Measurements from ENCODE around the gene STX10.

The STX10 gene

DNA sequence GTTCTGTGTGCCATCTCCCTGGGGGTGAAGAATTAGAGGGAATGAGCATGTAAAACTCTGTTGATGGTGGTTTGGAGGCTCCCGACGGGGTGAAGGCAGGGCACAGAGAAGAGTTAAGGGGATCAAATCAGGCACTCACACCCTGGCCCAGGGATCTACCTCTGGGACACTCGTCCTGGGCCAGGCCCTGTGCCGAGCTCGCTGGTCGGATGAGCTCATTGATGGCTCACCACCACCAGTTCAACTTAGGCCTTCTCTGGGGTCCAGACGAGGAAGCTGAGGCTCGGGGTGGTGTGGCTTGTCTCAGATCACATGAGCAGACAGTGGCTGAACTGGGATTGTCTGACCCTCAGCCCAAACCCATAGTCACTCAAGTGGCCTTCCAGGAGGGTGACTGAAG, 30.5 kb downstream of the STX10 start:
- no peak for DNase-seq (ENCODE audit: low read depth in 2 of 2)

DNA sequence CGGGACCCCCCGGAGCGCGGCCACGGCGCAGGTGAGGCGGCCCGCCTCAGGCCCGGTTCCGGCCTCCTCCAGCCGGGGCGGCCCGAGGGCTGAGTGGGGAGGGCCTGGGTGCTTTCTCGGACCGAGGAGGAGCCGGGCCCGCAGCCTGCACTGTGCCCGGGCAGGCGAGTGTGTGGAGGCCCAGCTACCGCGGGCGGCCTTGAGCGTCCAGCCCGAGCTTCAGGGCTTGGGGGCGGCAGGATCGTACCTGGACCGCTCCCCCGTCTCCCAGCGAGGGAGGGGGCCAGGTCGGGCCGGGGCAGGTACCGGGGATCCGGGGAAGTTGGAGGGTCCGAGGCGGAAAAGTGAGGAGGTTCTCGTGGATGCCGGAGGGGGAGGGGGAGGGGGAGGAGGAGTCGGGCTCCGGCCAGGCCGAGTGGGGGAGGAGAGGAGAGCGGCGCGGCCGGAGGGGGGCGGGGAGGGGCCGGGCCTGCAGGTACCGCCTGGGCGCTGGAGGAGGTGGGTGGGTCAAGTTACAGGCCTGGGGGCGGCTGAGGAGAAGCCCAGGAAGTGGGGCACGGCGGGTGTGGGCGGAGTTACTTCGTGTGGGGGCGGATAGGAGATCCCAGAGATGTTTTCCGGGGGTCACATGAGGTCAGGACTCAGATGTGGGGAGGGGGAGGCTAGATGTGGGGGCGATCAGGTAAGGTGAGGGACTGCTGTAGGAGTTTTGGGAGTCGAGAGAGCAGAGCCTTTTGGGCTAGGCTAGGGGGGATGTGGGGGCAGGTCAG, 31.6 kb downstream of the STX10 start:
- peak in 1 of 2 donors; percentile 46 for DNase-seq (ENCODE audit: low read depth in 2 of 2)

DNA sequence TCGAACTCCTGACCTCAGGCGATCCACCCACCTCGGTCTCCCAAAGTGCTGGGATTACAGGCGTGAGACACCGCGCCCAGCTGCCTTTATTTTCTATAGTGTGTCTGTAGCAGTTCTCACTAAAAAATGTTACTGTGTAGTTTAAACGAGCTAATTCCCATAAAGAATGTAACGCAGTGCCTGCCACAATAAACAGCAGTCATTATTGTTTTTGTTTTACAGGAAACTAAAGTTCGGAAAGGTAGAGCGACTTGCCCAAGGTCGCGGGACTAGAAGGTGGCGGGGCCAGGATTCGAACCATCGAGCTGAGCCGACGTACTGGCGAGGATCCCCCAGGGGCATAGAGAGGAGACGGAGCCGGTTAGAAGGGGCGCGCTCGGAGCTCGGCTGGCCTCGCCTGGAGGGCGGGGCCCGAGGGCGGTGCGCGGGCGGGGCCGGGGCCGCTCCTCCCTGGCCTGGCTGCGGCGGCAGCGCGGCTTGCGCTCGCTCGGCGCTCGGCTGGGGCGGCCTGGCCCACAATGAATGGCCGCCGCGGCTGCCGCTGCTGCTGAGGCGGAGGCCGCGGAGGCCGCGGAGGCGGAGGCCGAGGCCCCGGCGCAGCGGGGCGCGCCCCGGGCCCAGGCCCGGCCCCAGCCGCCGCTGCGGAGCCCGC, 32.3 kb downstream of the STX10 start, which contains the start of gene NACC1:
Gene NACC1, plus strand, starts transcription at position 493 of the 652 bp plus-strand sequence. CDS start 16,944 bp downstream, outside the sequence.
- peak; percentile 73 to 81 for DNase-seq (ENCODE audit: low read depth in 2 of 2)

DNA sequence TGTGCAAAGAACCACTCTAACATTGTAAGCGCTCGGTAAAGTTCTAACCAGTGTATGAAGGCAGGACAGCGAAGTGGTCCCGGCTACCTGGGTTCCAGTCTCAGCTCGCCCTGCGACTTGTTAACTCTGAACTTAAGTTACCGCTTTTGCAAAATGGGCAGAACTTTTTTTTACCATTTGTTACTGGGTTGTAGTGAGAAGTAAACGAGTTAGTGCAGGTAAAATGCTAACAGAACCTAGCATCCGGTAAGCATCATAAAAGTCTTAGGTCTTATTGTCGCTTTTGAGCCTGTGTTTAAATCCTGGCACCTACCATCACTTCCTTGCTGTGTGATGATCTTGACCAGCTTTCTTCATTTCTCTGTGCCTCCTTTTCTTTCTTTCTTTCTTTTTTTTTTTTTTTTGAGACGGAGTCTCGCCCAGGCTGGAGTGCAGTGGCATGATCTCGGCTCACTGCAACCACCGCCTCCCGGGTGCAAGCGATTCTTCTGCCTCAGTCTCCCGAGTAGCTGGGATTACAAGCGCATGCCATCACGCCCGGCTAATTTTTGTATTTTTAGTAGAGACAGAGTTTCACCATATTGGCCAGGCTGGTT, 32.9 kb downstream of the STX10 start:
- DNase-seq (ENCODE audit: low read depth in 2 of 2) = no peak

DNA sequence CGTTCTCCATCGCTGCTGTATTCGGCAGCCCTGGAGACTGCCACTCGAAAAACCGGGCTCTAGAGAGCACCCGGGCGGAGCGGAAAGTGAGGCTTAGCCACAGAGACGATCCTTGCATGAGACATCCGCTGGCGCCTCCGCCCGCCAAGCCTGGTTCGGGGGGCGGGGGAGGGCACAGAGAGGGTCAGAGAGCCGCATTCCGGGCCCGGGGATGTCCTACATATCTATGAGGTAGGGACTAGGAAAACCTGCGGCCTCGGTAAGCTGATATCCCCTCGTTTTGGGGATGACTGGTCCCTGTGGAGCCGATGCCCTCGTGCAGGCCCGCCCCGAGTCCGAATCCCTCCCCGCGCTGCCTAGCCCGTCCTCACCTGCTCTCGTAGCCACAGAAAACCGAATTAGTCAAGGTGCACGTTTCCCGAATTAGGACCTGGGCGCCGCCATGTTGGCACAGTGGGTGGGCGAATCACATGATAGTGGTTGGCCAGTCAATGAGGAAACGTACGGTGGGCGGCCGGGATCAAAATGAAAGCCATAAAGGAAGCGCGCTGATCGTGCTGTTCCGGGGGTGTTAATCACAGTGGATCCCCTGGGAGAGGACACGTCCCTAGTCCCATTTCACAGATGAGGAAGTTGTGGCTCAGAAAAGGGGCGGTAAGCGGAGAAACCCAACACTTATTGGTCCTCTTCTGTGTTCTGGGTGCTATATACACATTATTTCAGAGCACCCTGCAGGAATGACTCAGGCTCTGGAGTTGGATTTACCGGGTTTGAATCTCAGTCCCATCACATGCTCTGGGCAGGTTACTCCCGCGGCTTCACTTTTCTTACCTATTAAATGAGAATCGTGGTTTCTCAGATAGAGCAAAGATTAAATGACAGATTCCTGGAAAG, 33.6 kb downstream of the STX10 start, which contains the start of gene TRMT1:
Gene TRMT1, minus strand, starts transcription at position 459 of the 894 bp plus-strand sequence. Its CDS starts 341 bp downstream, at position 118.
- DNase-seq (ENCODE audit: low read depth in 2 of 2) = peak; percentile 77 to 90

DNA sequence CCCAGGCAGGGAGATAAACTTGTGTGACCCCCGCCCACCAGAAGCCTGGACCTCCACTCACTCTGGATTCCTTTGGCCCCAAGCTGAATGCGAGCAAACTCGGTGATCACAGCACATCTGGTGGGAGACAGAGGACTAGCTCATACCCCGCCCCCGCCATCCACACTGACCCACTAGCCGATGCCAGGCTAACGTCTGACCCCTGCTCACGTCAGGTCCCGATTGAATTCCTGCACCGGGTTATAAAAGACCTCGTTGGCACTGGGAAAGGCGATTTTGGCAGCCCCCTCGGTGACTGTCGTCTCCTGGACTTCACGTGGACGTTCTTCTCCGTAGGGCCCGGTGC, 34.3 kb downstream of the STX10 start:
- DNase-seq (ENCODE audit: low read depth in 2 of 2) = no peak

DNA sequence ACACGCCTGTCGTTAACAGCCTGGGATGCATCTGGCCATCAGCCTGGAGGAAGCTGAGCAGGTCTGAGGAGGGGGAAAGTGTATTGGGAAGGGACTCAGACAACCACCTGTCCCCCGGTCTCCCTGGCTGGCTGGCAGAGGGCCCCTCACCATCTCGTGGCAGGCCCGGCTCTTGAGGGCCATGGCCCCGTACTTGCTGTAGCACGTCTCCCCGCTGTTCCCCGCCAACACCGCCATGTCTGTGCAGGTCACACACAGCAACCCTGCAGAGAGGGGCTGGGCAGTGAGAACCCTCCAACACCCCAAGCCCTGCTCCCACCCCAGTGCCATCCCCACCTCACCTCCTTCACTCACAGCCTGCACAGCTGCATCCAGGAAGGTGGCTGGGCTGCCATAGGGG, 37.6 kb downstream of the STX10 start:
- no peak for DNase-seq (ENCODE audit: low read depth in 2 of 2)

DNA sequence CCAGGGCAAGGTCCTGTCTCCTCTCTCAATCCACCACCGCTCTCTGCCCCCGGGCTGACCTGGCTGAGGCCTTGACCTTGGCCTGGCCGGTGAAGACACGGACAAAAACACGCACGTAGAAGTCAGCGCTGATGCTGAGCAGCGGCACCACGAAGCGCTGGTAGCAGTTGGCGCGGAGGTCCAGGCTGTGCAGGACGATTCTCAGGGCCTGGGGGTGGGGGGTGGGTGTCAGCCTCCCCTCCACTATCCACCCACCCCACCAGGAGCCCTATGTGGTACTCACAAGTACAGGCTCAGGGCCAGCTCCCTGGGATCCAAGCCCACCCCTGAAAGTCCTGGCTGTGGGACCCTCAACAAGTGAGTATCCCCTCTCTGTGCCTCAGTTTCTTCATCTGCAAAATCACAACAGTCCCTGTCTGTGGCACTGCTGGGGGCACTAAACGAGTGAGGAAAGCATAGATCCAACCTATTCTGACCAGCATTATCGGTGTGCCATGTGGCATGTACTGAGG, 40.0 kb downstream of the STX10 start:
- no peak for DNase-seq (ENCODE audit: low read depth in 2 of 2)

DNA sequence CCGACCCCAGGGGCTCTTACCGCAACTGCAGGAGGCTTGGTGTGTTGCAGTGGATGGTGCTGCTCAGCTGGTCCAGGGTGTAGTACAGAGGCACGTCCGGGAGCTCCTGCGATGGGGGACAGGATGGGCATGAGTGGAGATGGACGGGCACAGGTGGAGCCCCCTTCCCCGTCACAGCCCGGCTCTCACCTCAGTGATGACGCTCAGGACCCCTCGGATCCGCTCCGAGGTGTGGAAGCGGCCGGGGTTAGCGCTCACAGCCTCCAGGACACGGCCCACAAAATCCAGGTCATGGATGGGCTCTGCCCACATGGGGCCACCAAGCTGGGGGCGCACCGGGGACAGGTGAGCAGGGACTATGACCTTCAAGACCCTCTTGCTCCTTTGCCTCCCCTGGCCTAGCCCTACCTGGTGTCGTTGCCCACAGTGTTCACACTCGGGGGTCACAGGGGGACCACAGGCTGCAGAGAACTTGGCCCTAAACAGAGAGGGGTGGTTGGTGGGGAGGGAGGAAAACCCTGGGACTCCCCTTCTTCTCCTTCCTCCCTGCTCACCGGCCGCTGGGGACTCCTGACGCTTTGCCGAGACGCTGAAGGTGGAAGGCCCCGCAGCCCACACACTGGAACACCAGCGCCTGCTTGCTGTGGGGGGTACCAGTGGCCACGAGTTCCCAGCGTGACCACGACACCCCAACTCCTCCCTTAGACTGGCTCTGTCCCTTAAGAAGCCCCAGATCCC, 40.6 kb downstream of the STX10 start:
- no peak for DNase-seq (ENCODE audit: low read depth in 2 of 2)

DNA sequence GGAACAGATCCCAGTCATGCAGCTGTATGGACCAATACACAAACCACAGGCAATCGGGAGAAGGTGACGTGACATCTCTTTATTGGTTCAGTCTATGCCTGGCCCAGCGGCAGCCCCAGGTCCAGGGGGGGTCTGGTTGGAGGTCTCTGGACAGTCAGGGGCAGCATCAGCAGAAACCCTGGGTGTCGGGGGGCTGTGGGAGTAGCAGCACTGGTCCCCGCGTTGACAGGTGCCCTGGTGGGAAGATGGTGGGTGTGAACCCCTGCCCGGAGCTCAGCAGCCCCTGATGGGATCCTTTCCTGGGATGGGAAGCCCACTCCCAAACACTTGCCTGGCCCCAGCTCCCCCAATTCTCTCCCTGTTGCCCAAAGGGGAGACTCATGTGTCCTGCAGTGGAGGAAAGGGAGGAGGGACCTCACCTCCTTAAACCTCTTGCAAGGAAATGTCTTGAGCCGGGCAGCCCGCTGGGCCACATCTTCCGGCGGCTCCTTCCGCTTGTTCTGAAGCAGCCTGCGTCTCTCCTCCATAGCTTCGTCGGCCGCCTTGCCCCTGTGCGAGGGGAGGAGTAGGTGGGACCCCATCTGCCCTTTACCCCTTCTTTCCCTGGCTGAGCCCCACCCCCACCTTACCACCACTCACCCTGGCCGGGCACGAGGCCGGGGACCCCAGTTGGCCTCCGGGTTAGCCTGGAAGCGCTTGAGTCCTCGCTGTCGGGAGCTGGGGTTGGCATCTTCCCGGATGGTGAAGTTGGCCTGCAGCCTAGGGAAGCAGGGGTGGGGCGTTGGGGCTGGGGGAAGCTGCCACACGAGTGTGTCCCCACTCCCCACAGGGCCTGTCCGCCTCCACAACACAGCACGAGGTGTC, 45.1 kb downstream of the STX10 start:
- no peak for DNase-seq (ENCODE audit: low read depth in 2 of 2)

DNA sequence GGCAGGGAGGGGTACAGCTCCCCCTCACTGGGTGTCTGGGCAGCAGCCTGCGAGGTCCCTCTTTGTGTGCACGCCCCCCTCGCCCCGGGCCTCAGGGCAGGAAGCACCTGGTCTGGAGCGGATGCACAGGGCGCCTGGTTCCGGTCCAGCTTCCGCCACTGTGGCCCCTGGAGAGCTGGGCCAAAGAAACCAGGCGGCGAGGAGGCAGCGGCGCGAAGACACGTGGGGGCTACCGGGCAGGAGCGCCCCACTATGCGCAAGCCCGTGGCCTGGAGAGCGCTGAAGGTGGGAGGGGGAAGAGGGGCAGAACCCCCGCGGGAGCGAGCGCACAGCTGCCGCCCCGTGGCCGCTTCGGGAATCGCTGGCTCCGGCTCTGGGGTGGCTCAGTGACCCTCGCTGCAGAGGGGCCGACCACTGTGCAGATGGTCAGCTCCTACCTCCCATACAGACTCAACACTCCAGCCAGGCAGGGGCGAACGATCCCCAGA, 45.8 kb downstream of the STX10 start:
- no peak for DNase-seq (ENCODE audit: low read depth in 2 of 2)

DNA sequence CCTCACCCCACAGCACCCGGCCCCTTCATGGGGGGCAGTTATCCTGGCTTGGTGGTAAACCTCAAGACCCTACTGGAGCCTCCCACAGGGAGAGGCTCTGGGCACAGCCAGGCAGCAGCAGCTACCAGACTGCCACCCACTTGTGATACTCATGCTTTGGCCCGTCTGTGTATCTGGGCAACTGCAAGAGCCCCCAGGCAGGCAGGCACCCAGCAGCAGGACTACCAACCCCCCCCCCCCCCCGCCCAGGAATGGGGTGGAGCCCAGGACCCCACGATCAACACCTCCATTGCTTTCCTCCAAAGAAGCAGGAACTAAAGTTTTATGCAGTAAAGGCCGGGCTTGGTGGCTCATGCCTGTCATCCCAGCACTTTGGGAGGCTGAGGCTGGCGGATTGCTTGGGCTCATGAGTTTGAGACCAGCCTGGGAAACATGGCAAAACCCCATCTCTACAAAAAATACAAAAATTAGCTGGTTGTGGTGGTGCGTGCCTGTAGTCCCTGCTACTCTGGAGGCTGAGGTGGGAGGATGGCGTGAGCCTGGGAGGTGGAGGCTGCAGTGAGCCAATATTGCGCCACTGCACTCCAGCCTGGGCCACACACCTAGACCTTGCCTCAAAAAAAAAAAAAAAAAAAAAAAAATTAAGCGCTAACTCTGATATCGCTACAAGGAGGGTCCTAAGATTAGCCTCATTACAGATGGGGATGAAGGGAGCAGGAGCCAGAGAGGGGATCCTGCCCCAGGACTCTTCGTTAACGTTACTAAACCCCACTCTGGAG, 46.4 kb downstream of the STX10 start:
- DNase-seq (ENCODE audit: low read depth in 2 of 2) = no peak

DNA sequence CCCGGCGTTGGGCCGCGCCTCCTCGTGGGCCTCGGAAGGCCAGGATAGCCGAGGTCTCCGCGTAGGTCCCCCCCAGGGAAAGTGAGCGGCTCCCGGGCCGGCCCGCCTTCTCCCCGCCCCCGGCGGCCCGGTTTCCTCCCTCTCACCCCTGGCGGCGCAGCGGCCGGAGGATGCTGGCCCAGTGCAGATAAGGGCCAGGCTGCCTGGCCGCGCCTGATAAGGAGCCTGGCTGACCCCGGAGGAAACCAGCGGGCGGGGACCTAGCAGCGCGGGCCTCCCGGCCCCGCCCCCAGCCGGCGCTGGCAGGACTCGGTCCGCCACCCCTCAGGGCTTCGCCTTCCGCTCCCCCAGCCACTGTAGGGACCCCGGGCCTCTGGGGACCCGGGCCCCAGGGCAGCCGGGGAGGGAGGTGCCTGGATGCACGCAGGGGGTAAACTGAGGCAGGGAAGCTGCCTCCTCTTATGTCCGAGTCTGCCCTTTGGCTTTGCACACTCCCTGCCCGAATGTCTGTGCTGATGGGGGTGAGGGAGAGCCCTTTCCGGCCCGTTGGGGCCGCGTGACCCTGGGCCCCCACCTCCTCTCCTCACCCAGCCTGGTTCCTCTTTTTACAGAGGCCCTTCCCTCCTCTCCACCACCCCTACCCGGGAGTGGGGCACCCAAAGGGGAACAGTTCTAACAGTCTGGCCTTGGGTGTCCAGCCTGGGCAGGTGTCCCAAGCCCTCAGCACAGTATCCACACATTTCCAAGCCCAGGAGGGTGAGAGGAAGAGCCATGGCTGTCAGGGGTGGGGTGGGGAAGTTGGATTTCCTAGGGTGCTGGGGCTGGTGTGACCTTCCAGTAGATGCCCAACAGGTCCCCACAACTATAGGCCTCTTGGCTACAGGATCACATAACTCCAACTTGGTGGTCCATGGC, 47.3 kb downstream of the STX10 start, which contains the start of gene LYL1:
Gene LYL1, minus strand, starts transcription at position 193 of the 915 bp plus-strand sequence. CDS start 1,687 bp downstream, outside the sequence.
- no peak for DNase-seq (ENCODE audit: low read depth in 2 of 2)

DNA sequence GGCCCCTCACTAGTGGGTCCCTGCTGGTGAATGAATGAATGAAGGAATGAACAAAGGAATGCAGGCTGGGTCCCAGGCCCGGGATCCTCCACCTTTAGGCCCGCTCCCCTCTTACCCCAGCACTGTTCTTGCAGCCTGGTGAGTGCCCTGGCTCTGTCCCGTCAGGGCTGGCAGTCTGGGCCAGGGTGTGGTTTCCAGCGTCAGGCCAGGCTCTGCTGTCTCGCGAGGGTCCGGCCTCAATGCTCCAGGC, 47.8 kb downstream of the STX10 start:
- DNase-seq (ENCODE audit: low read depth in 2 of 2) = no peak

DNA sequence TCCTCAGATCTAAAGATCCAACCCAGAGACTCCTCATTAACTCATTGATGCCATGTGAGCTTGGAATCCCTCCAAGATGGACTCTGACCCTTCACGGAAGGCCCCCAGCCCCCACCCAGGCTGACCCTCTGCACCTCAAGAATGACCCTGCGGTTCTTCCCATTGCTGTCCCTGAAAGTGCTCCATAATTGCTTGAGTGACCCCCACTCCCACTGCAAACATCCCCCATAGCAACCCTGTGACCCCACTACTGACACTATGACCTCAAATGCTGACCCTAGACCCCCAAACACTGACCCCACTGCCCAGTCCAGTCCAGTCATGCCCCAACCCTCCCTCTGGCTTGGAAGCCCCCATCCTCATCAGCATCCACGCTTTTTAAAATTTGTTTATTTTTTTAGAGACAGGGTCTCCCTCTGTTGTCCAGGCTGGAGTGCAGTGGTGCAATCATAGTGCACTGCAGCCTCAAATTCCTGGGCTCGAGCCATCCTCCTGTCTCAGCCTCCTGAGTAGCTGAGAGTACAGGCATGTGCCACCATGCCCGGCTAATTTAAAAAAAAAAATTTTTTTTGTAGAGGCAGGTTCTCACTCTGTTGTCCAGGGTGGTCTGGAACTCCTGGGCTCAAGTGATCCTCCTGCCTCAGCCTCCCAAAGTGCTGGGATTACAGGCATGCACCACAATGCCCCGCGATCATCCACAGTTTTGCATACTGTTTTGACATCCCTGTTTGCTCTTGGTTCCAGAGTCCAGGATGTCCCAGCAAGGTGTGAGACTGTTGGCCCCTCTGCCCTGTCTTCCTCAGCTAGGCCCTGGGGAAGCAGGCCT, 48.4 kb downstream of the STX10 start:
- DNase-seq (ENCODE audit: low read depth in 2 of 2) = no peak

DNA sequence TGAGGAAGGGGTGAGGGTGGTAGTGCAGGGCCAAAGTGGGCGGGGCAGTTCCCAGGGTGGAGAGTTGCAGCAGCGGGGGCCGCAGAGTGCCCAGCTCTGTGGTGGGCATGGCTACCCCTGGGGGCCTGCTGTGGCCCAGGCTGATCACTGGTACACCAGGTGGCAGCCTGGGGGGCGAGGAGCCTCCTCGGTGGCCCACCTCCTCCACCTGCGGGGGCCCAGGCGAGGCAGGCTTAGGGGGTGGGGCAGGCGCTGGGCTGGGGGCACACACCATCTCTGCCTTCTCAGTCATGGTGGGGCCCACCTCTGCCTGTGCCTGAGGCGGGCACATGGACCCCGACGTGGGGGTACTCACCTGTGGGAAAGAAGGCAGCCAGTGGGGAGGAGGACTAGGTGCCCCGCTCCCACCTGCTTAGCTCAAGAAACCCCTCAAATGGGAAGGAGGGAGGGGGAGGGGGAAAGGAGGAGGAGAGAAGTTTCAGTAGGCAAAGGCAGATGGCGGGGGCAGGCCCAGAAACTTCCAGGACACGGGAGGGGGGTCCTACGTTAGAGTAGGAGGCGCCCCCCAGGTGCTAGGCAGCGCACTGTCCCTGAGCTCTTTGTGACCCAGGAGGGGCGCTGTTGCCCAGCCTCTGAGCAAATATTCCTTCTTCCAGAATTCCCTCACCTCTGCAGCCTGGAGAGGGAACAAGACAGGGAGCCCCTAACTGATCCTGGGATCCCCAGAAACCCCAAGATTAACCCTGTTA, 49.2 kb downstream of the STX10 start:
- no peak for DNase-seq (ENCODE audit: low read depth in 2 of 2)
